Suppressor macrophage (primary cell): ENCODE results near the gene HIVEP1.
"Not testable (repeated sequence)": the region's sequence is repeated elsewhere in the genome, so short reads cannot be mapped to it uniquely, and the experiment has no call there.

Experiments used
- DNase-seq, 4 experiments: peaks; one replicate each; pipeline ENCODE4 v3.0.0-alpha.2; 2020 to 2022

HIVEP1 gene

DNA sequence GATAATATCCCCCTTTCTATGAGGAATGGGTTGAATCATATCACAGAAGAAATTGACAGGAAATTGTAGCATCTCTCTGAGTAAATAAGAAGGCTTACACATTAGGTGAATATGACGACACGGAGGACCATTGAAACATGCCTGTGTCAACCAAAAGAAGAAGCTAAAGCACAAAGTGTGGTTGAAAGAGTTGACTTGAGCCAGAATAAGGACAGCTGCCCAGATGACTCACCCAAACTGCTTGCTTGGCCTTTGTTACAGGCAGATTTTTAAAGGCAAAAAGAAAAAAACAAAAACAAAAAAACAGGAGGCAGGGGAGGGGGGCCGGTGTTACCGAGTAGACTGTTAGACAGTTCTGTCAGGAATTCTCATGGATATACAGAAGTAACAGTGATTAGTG, 148.2 kb downstream of the HIVEP1 start:
- DNase-seq: peak; percentile 24 to 65 (median 58)

DNA sequence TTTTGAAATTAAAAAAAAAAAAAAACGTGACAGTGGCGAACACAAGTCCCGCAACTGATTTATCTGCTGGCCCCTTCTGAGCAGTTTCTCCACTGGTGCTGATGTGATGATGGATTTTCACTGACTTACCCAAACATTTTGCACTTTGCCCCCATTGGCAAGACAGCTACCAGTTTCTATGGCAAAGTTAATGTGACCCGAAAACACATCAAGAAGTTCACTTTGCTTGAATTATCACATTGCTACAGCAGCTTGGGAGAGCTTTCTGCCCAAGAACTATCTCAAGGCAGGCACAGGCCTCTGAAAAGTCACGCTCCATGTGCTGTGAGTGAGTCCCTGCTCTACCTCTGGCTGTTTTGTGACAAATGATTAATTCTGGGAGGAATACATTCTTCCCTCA, 150.1 kb downstream of the HIVEP1 start:
- no peak for DNase-seq

DNA sequence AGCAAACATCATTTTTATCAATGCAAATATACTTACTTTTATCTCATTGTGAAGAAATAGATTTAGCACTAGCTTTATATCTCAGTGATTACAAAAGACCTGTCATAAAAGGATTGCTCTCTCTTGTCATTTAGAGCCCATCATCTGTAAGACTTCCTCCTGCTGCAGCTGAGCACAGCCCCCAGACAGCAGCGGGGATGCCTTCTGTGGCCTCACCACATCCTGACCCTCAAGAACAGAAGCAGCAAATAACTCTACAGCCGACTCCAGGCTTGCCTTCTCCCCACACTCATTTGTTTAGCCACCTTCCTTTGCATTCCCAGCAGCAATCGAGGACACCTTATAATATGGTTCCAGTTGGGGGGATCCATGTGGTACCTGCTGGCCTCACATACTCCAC, 151.0 kb downstream of the HIVEP1 start:
- DNase-seq: no peak

DNA sequence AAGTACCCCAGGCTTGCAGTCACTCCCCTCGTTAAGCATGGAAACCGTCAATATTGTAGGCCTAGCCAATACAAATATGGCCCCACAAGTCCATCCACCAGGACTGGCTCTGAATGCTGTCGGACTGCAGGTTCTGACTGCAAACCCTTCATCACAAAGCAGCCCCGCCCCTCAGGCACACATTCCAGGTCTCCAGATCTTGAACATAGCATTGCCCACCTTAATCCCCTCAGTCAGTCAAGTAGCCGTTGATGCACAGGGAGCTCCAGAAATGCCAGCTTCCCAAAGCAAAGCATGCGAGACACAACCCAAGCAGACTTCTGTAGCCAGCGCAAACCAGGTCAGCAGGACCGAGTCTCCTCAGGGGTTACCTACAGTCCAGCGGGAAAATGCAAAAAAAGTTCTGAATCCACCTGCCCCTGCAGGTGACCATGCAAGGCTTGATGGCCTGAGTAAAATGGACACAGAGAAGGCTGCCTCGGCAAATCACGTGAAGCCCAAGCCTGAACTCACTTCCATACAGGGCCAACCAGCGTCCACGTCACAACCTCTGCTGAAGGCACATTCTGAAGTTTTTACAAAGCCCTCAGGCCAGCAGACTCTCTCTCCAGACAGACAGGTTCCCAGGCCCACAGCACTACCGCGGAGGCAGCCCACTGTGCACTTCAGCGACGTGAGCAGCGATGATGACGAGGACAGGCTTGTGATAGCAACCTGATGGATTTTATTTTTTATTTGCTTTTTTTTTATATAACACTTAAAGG, 151.8 kb downstream of the HIVEP1 start:
- no peak for DNase-seq

DNA sequence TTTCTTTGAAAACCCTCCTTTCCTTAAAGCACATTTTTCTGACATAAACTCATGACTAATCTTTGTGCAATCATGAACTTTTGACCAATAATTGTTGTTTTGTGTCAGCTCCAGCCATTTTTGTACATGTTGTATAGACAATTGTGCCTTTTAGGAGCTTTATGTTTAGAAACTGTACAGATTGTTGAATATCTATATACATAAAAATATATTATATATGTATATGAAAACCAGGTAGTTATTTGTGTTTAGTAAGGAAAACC, 152.3 kb downstream of the HIVEP1 start:
- no peak for DNase-seq

DNA sequence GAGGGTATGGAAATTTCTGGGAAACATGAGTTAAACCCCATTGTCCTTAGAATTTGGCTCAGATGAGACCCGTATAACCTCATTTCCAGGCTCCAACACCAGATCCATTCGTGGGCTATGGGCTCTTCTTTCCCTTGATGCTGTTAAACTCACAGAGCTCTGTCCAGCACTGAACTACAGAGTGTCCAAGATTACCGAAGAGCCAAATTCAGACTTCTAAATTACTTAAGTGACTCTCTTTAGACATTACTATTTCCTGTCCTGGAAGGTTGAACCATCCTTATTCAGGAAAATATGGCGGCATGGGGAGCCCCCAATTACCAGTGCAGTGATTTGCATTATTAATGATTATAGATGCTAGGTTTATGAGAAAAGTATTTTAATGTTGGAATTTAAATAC, 153.2 kb downstream of the HIVEP1 start:
- no peak for DNase-seq

DNA sequence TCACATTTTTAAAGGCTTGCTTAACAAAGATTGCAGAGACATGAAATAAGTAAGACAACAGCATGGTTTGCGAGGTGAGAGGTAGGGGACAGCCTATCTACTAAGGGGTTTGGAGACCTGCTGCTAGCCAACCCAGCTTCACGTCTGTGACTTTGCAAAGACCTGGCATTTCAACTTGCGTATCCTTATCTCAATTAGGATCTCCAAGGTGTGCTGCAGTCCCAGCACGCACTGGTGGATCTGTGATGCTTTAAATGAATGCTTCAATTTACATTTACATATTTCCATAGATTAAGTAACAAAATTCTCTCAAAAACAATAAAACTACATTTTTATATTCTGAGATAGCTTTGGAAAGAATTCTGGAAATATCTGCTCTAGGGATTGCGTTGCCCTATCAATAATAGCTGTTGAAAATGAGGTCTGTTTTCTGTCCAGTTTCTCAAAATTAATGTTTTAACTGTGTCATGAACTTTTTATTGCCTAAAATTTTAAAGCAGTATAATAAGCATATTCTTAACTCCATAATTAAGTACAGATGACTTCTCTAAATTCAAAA, 153.7 kb downstream of the HIVEP1 start:
- DNase-seq: no peak

DNA sequence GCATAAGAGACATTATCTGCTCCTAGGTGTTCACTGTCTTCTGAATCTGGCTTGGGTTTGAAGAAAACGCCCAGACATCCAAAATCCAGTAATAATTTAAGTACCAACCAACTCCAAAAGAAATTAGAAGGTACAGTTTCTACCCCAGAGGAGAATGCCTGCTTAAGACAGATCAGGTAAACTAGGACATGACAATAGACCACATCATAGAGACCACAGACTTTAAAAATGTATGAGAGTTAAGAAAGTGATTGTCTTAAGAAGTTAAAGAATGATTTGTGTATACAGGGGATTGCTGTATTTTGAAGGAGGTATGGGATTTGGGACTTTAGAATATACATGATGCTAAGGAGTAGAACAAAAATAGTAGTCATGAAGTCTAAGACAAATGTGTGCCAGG, 157.3 kb downstream of the HIVEP1 start:
- no peak for DNase-seq

DNA sequence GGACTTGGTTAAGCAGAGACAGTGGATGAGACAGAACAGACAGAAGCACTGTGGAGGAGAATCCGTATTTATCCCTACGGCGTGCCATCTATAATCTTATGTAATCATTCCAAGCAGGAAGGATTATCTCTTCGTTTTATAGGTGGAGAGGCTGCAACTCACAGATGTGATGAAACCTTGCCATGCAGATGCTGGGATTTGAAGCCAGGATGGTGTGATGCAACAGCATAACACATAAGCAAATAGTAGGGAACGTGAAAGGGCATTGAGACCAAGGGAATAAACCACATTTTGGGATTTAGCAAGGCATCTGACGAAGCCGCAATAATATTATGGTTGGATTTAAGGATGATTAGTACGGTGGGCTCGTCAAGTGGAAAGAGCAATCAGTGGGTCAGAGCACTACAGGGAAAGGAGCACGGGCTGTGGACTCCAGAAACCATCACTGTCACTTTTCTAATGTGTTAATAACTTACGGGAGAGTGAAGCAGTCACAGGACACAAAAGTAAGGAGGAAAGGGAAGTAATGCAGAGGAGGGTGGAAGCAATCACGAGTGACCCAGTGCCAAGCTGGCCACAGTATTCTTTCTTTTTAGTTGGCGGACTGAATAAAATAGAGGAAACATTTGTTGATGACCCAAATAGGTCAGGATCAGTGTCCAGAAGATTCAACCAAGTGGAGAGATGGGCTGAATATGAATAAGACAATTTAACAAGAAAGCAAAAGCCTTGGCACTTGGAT, 158.4 kb downstream of the HIVEP1 start:
- DNase-seq: peak; percentile 35 to 84 (median 66)

DNA sequence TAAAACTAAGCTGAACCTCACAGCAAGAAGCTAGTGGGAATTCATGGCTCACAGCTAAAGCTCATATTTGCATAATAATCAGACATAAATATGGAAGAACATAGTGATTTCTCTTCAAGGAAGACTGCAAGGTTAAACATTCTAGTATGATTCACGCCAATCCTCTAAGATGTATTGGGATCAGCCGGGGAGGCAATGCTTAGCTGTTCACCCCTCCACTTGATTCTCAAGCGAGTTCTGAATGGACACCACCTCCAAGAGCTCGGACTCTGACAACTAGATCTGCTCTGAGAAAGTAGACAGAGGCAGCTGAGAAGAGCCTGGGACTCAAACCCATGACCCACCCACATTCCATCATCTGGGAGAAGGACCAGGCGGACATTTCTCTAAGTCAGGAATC, 159.6 kb downstream of the HIVEP1 start:
- DNase-seq: no peak

DNA sequence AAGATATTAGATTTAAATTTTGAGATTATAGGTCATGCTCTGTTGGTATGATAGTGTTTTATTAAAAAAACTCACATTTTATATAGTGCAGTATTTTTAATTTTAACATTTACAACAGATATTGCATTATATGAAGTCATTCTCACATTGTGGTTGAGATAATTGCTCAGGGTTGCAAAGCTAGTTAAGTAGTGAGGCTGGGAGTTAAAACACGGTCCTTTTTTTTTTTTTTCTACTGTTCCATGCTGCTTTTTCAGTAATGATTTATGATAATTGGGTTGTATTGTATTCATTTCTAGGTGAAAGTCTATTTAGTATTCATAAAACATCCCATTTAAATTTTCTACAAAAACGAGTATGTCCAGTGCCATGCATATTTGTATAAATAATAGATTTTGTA, 160.5 kb downstream of the HIVEP1 start:
- no peak for DNase-seq

DNA sequence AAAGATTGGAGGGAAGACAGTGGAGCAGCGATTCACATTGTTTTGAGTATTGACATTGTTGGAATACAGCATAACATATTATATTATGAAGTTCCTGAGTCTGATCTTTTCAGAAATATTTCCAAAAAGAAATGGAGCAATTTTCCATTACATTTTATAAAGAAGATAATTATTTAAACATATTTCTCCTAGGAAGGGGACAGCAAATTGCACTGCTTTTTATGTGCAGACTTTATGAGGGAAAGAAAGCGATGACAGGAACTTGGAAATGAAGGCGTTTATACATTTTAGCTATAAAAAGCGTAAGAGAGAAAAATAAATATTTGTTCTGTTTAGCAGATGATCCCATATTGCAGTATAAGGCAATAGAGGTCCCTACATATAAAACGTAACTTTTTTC, 161.1 kb downstream of the HIVEP1 start:
- DNase-seq: no peak

DNA sequence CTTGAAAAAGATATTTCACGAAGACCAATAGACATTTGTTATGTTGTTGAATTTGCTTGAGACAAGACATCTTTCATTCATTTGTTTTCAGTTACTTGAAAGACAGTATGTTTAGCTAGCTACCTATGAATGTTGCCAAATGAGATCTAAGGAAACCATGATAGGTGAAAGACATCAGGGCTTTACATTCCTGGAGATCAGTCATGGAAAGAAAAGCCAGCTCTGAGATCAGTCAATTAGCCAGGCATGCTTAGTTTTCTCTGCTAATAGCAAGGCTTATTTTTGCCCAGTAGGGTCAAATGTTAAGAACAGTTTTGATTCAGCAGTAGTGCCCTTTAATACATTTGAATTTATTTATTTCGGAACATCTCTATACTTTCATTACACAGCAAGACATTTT, 161.5 kb downstream of the HIVEP1 start:
- DNase-seq: no peak

DNA sequence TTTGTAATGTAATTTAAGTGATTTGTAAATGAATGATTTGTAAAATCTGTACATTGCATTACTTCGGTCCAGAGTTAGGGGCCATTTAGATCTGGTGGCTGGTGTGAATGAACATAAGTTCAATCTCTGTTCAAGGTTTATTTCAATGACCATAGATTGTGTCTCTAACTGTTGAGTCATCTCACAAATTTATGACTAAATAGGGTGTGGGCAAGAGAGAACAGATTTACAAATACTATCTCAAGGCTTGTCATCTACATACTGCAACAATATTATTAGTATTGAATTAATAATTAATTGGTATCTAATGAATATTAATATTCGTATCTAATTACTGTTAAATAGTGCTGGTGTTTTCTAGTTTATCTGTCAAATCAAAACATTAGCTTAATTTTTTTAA, 162.8 kb downstream of the HIVEP1 start:
- DNase-seq: peak in 2 of 4 experiments; percentile 15 to 30

DNA sequence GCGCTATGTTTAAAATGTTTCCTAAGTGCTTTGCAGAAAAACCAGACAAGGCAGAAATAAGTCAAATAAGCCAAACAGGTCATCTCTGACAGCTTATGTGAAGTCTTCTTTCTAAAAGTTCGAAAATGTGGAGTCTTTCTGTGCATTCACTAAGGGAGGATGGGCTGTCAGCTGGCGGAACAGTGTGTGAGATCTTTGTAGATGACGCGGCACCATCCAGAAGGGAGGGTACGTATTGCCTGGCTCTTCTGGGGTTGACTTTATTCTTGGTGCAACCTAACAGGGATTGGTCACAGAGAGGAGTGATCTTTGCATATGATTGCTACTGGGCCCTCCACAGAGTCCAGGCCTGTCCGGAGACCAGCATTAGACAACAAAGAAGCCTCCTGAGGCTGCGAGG, 163.5 kb downstream of the HIVEP1 start:
- DNase-seq: no peak

DNA sequence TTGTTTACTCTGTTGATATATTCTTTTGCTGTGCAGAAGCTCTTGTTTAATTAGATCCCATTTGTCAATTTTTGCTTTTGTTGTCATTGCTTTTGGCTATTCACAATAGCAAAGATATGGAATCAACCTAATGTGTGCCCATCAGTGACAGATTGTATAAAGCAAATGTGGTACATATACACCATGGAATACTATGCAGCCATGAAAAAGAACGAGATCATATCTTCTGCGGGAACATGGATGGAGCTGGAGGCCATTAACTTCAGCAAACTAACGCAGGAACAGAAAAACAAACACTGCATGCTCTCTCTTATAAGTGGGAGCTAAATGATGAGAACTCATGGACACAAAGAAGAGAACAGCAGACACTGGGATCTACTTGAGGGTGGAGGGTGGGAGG, 164.7 kb downstream of the HIVEP1 start:
- DNase-seq: not testable (repeated sequence)

DNA sequence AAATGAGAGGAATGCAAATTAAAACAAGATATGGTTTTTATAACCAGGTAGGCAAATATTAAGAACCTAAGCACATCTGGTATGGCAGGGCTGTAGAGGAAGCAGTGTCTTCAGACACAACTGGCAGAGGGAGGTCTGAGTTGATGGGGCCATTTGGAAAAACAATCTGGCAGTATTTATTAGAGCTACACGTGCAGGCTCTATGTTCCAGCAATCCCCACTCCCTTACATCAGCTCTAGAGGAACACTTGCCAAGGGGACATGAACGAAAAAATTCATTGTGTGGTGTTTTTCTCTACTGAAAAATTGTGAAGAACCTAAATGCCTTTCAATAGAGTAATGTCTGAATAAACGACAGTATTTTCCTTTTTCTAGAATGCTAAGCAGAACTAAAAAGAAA, 166.4 kb downstream of the HIVEP1 start:
- DNase-seq: no peak

DNA sequence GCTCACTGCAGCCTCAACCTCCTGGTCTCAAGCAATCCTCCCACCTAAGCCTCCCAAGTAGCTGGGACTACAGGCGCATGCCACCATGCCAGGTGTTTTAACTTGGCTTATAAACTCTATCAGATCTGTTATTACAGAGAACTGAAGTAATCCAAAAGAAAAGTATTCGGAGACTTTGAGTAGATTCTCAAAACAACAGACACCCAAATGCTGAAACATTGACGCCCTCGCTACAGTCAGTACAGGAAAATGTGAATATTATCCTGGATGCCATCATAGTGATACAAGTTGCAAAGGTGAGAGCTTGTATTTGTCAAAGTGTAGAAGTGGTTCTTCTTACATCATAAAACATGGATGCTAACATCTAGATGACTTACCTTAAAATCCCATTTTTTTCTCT, 169.4 kb downstream of the HIVEP1 start:
- DNase-seq: no peak

DNA sequence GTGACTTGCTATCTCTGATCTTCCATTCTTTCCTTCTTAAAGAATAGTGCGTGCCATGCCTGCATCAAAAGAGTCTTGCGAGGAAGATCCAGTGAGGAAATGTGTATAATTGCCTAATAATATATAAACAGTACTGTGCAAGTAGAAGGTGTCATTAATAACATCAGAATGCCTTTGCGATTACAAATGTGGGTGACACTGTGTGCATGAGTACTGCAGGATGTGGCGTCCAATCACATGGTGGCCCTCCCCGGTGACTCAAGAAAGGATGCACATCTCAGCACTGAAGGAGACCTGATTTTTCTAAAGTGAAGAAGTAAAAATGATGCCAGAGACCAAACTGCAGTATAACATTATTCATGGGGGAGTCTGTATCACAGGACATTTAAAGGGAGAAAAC, 170.6 kb downstream of the HIVEP1 start:
- DNase-seq: no peak

DNA sequence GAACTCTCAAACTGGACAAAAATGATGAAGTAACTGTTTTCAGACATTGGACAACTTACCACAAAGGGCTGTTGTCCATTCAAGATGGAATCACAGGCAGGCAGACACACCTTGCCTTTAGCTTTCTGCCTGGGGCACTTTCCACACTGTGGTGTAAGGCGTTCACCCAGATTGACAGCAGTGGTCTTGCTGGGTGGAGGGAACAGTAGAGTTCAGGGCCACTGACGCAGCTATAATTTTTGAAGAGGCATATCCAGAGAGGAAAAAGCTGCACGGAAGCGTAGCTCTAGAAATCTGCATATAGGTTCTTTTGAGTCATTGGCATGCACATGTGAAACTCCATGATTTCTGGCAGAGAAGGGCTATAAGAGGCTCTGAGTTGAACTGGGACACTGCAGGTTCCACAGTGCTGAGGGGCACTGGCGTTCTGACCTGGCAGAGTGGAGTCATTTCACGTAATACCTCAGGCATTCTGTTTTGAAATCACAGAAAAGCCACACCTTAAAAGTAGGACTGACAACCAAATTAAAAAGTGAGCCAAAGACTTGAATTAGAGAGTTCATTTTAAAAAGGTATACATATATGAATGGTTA, 173.1 kb downstream of the HIVEP1 start:
- DNase-seq: no peak

DNA sequence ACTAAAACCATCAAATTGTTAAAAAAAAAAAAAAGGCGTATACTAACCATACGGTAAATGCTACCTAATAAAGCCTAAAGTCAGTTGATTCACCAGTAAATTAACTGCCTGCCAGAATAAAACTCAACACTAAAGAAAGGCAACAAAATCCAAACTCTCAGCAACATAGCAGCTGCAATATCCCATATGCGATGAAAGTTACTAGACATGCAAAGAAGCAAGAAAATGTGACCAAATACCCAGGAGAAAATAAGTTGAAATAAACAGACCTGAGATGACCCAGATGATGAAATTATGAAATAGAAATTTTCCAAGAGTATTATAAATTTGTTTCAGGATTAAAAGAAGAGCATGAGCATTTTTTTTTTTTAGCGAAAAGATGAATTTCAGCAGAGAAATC, 174.4 kb downstream of the HIVEP1 start:
- no peak for DNase-seq

DNA sequence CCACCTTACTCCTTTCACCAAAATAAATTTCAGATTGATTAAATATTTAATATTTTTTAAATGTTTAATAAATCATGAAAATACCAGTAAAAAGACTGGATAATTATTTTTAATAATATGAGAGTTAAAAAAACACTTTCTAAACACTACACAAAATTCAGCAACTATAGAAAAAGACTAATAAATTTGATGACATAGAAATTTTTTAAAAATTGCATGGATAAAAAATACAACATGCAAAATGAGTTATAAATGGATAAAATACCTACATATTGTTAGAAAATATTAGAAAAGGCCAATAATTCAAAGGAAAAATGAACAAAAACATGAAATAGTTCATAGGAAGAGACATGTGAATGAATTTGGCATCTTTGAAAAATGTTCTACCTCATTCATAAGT, 177.0 kb downstream of the HIVEP1 start:
- no peak for DNase-seq

DNA sequence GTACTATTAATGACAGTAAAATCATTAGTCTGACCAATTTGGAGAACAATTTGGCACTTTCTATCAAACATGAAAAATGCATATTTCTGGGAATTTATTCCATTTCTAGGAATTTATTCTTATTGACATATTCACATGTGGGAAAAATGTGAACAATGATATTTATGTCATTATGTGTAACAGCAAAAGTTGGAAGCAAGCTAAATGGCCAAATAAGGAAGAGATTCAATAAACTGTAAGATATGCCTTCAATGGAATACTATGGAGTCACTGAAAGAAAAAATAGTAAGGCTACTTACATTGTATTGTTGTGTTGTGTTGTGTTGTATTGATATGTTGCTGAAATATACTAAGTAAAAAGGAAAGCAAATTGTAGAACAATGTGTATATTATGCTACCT, 177.5 kb downstream of the HIVEP1 start:
- no peak for DNase-seq

DNA sequence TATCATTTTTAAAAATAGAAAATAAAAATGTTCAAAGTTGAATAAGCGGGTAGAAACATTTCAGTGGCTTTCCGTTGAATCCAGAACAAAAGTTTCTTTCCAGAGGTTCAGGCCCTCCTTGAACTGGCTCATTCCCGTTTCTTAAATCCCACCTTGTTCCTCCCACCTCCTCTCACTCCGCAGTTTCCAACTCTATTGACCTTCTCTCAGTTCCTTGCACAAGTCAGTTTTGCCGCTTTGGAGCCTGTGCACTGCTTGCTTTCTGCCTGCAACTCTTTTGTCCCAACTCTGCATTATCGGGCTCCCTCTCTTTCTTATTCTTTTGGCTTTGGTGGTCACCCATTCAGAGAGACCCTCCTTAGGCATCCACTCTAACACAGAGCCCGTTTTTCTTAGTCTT, 178.1 kb downstream of the HIVEP1 start:
- no peak for DNase-seq
